HG03135 (cell line): ENCODE data around the gene AREL1.
"Not testable (repeated sequence)": the region's sequence is repeated elsewhere in the genome, so short reads cannot be mapped to it uniquely, and the experiment has no call there.

Experiments
- ATAC-seq: cut with Tn5 transposase; IDR thresholded peaks from one replicate; pipeline ENCODE4 v1.9.1; 2021; ENCODE audit warnings: mild to moderate bottlenecking, moderate library complexity; ENCODE audit not compliant: unreplicated experiment

Gene AREL1, protein sequence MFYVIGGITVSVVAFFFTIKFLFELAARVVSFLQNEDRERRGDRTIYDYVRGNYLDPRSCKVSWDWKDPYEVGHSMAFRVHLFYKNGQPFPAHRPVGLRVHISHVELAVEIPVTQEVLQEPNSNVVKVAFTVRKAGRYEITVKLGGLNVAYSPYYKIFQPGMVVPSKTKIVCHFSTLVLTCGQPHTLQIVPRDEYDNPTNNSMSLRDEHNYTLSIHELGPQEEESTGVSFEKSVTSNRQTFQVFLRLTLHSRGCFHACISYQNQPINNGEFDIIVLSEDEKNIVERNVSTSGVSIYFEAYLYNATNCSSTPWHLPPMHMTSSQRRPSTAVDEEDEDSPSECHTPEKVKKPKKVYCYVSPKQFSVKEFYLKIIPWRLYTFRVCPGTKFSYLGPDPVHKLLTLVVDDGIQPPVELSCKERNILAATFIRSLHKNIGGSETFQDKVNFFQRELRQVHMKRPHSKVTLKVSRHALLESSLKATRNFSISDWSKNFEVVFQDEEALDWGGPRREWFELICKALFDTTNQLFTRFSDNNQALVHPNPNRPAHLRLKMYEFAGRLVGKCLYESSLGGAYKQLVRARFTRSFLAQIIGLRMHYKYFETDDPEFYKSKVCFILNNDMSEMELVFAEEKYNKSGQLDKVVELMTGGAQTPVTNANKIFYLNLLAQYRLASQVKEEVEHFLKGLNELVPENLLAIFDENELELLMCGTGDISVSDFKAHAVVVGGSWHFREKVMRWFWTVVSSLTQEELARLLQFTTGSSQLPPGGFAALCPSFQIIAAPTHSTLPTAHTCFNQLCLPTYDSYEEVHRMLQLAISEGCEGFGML

DNA sequence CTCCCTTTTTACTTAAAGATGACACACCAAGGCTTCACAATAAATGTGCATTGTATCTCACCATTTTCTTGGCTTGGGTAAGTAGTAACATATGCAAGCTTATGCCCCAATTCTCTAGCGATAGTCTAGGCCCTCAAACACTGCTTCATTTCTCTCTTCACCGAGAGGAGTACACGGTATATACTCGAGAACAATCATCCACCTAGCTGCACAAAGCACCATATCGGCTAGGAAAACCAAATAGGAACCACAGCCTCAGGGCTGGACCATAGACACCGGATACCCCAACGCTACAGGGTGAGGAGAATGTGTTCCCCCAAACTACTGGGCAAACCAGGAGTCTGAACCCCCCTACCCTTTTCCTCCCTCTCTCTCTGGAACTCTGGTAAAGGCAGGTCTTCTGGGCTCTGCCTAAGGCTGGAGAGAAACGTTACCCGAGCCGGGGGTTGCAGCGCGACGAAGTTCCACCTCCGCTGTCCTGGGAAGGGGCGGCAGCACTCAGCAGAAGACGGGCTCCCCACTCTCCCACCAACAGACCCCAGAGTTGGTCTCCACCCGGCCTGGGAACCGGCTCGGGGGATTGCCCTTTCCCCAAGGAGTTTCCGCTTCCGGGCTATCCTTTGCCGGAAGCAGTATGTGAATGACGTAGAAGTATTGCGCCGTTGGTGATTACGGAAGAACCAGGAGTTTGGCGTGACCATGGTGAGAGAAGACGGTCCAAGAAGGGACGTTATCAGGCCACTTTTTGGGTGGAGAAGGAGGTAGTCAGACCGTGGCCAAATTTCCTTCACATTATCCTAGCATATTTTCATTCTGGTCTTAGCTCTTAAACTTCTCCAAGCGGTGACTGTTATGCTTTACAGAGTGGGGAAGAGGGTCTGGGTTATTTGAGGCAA is at the start of gene AREL1, which contains the start of gene FCF1:
AREL1 (minus strand) TSS at position 582 of the 896 bp plus-strand sequence. CDS start 27,465 bp downstream, outside the sequence.
FCF1 (plus strand) TSS at position 646 of the 896 bp plus-strand sequence; CDS start at position 700, 54 bp downstream.
- peak; percentile 88 for ATAC-seq

DNA sequence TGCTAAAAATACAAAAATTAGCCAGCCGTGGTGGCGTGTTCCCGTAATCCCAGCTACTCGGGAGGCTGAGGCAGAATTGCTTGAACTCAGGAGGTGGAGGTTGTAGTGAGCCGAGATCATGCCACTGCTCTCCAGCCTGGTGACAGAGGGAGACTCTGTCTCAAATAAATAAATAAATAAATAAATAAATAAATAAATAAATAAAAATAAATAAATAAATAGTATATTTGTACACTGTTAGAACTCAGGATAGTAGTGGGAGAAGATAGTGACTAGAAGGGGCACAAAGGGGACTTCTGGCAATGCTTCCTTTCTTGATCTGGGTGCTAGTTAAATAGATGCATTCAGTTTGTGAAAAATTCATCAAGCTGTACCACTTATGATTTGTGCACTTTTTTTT is 45.6 kb upstream of the AREL1 start:
- ATAC-seq = not testable (repeated sequence)

DNA sequence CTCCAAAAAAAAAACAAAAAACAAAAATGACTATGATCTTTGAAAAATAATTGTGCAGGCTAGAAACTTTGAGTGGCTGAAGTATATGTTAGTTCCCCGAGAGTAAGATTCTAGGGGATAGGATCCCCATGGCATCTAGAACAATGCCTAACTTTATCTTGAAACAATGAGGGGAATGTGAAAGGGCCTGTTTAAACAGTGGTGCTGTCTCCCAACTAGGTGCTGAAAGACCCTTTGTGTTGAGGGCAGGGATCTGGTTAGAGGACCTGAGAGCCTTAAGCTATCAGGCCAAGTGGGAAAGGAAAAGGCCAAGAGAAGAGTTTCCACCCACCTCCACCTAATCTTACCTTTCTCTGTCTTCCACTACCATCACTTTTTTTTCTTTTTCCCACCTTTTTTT is 43.4 kb upstream of the AREL1 start:
- ATAC-seq = no peak

DNA sequence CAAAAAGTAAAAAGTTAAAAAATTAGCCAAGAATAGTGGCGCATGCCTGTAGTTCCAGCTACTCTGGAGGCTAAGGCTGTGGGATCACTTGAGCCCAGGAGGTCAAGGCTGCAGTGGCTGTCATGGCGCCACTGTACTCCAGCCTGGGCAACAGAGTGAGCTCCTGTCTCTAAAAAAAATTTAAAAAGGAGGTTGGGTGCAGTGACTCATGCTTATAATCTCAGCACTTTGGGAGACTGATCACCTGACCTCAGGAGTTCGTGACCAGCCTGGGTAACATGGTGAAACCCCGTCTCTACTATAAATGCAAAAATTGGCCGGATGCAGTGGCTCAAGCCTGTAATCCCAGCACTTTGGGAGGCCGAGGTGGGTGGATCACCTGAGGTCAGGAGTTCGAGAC is 42.0 kb upstream of the AREL1 start:
- ATAC-seq = no peak

DNA sequence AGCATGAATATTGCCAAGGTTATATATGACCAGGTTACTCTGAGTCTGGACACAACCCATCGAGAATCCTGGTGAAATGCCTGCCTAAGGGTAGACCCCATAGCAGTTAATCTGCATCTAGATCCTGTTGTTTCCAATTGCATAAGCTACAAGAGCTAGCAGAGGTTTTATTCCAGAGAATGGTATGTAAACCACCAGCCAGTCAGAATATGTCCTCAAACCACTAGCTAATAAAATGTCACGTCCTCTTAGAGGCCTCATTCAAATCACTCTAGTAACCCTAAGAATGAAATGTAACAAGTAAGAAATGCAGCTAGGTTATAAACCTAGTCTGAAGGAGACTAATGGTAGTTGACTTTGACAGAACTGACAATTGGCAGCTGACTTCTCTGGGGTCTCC is 41.3 kb upstream of the AREL1 start:
- no peak for ATAC-seq

DNA sequence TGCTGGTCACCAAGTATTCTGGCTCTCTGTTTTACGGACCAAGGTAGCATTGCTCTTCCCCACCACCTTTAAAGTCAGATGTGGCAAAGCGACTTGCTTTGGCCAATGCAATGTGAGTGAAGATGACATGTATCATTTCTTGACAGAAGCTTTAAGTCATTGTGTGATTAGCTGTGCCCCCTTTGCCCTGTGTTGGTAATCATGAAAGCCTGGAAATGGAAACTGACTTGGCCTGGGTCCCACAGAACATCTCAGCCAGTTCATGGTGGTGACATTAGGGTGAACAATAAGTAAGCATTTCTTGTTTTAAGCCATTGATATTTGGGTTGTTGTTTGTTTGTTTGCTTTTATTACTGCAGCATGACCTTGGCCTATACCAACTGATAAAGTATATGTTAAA is 34.4 kb upstream of the AREL1 start:
- ATAC-seq = no peak

DNA sequence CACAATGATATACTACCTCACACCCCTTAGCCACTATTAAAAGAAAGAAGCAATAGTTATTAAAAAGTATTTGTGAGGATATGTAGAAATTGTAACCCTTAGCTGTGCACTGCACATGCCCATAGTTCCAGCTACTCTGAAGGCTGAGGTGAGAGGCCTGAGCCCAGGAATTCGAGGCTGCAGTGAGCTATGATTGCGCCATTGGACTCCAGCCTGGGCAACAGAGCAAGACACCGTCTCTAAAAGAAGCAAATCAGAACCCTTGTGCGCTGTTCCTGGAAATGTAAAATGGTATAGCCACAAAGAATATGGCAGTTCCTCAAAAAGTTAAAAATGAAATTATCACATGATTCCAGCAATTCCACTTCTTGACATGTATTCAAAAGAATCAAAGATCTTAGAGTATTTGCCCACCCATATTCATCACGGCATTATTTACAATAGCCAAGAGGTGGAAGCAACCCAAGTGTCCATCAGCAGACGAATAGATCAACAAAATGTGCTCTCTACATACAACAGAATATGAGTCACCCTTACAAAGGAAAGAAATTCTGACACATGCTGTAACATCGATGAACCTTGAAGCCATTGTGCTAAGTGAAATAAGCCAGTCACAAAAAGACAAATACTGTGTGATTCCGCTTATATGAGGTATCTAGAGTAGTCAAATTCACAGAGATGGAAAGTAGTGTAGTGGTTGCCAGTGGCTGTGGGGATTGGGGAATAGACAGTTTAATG is 26.6 kb upstream of the AREL1 start:
- ATAC-seq = no peak

DNA sequence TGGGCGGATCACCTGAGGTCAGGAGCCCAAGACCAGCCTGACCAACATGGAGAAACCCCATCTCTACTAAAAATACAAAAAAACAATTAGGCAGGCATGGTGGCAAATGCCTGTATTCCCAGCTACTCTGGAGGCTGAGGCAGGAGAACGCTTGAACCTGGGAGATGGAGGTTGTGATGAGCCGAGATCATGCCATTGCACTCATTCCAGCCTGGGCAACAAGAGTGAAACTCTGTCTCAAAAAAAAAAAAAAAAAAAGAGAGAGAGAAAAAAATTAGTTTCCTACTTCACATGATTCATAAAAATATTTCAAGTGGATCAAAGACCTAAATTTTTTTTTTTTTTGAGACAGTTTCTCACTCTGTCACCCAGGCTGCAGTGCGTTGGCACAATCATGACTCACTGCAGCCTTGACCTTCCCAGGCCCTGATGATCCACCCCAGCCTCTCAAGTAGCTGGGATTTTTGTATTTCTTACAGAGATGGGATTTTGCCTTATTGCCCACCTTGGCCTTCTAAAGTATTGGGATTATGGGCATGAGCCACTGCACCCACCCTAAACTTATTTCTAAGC is 25.0 kb upstream of the AREL1 start:
- ATAC-seq = no peak

DNA sequence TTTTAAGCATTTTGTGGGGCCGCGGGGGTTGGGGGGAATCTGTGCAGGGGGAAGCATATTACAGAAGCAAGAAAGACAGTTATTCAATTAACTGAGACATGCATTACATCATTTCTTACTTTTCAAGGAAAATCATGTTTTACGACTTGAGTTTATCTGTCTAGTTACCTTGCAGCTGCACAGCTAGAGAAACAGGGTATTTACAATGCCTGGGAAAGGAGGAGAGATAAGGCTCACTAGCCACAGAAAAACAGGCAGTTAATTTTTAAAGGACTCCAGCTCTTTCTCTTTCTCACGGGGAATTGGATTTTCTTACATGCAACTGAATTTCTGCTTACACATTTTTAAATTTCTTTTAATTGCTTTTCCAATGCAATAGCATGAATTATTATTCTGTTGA is 22.2 kb upstream of the AREL1 start:
- no peak for ATAC-seq

DNA sequence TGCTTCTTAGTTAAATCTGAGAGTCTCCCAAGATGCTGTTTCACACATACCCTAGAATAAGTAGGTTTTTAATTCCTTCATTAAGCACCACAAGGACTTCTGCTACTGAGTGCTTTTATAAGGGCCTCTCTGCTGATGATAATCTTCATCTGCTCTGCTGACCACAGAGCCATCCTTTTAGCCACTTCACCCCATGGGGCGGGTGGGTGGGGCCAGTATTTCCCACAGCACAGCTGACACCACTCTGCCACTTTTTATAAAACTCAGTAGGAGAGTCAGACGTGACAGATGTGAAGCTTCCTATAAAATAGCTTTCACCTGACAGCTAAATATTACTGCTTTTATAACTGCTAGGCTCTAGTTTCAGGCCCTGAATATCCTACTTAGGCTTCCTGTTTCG is 20.3 kb upstream of the AREL1 start:
- ATAC-seq = no peak

DNA sequence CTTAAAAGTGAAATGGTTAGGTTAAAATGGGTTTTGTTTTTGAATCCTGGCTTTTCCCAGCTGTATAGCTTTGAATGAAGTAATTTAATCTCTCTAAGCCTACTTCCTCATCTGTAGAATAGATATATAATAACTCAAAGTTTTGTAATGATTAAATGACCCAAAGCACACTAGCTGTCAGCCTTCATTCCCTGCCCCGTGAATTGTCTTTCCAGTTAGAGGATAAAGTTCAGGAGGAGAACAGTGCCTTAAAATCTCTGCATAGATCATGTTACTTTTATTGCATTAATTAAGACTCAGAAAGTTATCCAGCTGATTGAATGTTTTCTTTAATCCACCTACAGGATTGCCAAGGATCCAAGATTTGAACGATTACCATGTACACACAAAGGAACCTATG is 19.5 kb upstream of the AREL1 start:
- no peak for ATAC-seq

DNA sequence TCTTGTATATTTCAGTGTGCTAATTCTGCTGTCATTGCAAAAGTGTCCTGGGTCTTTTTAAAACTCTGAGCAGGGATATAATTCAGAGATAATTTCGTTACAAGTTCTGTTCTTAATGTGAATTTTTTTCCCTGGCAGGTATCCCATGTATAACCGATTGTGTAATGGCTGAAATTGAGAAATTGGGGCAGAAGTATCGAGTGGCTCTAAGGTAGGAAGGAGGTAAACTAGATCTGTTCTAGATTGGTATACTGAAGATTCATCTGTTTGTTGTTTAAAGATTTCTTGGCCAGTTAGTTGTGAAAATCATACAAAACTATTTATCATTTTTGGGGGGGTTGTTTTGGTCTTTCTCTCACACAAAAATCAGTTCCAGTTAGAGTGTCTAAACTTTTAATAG is 10.3 kb upstream of the AREL1 start:
- no peak for ATAC-seq

DNA sequence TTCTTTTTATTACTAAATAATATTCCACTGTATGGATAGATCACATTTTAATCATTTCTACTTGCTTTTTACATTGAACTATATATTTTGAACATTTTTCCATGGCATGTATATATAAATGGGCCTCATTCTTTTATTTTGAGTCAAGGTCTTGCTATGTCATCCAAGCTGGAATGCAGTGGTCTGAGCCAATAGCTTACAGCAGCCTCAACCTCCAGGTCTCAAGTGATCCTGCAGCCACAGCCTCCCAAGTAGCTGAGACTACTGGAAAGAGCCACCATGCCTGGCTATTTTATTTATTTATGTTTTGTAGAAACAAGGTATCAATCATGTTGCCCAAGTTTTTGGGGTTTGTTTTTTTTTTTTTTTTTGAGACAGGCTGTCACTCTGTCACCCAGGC is 7.6 kb upstream of the AREL1 start:
- no peak for ATAC-seq

DNA sequence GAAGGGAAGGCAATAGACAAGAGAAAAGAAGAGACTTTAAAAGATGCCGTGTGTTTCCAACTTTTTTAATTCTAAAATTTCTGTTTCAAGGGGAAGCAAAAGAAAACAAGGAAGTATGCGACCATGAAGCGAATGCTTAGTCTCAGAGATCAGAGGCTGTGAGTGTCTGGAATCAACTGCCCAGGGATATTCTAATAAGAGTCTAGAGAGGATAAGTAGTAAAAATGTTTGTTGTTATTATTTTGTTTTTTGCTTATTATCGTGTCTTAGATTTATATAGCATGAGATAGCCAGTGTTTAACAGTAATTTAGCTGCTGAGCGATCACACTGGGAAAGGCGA is 485 bp upstream of the AREL1 start:
- ATAC-seq = no peak

DNA sequence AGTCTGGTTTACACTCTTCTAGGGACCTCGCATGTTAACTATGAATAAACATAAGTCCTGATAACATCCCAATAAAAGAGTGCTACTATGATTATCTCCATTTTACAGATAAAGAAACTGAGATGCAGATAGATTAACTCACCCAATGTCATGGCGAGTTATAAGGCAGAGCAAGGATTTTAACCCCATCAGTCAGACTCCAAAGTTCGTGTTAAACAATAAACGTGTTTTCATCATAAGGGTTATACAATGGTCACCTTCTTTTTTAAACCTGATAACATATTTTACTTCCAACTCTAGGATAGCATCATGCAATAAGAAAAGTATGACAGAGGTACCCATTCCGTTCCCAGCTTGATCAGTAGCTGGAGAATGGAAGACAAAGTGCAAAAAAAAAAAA is 1.2 kb downstream of the AREL1 start:
- ATAC-seq = no peak

DNA sequence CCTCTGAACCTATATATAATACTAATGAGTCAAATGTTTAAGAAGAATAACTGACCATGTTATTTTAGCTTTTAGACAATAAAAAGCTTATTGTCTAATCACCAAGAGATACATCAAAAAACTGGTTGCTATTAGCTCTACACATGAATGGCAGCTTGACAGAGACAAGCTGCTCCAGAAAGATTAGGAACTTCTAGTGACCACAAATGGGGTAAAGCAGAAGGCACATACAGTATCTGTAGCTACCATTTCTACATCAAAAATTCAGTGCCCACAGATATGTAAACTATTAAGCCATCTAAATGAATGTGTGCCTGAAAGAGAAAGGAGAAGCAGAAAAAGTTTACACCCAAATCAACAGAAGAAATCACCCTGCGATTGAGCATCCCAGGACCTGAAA is 2.4 kb downstream of the AREL1 start:
- ATAC-seq = no peak

DNA sequence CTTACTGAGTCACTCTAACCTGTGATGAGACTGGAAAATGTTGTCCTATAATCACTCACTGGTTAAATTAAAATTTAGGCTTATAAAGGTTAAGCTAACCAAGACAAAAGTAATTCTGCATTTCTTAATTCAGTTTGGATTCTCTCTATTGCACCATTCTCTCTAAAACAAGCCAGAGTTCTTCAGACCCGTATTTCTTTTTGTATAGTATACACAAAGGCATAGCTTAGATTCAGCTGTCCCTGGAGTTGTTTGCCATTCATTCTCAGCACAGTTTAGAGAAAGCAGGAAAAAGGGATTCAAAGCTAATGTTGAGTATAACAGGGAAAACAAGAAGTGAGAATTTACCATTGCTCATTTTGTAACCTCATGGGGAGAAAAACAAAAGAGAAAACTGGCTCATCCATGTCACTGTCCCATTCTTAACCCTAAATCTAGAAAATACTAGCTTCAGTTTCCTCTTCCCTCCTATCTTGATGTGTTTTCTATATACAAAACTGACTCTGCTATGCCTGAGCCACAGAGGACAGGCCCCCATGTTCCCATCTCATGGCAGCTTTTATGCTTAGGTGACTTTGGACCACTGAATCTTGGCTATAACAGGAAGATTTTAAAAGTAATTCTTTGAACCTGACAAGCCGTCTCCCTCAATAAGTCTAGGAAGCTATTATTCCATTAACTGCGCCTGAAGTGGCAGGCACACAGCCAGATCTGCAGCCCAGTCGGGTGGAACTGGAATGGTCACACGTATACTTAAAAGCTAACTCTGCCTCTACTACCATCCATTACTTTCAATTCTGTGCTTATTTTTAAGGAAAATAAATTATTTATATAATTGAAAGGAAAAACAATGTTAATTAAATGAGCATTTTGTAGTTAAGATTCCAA is 7.0 kb downstream of the AREL1 start:
- ATAC-seq = no peak

DNA sequence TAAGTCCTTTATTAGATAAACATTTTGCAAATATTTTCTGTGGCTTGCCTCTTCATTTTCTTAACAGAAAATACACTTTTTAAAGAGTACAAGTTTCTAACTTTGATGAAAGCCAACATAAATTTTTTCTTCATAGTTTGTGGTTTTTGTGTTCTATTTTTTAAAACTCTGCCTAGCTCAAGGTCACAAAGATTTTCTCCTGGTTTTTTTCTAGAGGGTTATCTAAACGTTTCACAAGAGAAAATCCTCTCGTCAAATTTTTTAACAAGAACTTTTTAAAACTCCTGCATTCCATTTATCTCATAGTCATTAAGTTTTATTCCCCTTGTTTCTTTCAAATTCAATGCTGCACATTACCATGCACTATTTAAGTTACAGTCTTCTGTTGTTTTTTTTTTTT is 8.2 kb downstream of the AREL1 start:
- no peak for ATAC-seq

DNA sequence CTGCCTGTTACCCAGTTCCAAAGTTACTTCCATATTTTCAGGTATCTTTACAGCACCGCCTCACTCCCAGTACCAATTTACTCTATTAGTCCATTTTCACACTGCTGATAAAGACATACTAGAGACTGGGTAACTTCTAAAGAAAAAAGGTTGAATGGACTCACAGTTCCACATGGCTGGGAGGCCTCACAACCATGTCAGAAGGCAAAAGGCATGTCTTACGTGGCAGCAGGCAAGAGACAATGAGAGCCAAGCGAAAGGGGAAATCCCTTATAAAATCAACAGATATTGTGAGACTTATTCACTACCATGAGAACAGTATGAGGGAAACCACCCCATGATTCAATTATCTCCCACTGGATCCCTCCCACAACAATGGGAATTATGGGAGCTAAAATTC is 9.8 kb downstream of the AREL1 start:
- ATAC-seq = no peak
